GM19328 (cell line): ENCODE measurements around the gene MICAL3.

ENCODE experiments used
- ATAC-seq: cut with Tn5 transposase; IDR thresholded peaks from one replicate; pipeline ENCODE4 v1.9.1; 2021; ENCODE audit warnings: mild to moderate bottlenecking, moderate library complexity; ENCODE audit not compliant: unreplicated experiment

Gene MICAL3

GRCh38 chr22:17873804-17874203 lies 150.6 kb downstream of the MICAL3 start:
- no peak for ATAC-seq

GRCh38 chr22:17873116-17873515 lies 151.2 kb downstream of the MICAL3 start:
- ATAC-seq: no peak

- ATAC-seq: no peak
Measured at GRCh38 chr22:17872471-17872870, 151.9 kb downstream of the MICAL3 start.

- no peak for ATAC-seq
Measured at GRCh38 chr22:17871726-17872458, 152.5 kb downstream of the MICAL3 start.

GRCh38 chr22:17870407-17870806 lies 154.0 kb downstream of the MICAL3 start:
- no peak for ATAC-seq

GRCh38 chr22:17869285-17870096 lies 154.9 kb downstream of the MICAL3 start:
- ATAC-seq: no peak

- no peak for ATAC-seq
Measured at GRCh38 chr22:17868771-17869170, 155.6 kb downstream of the MICAL3 start.

- no peak for ATAC-seq
Measured at GRCh38 chr22:17867160-17867785, 157.1 kb downstream of the MICAL3 start.

GRCh38 chr22:17866621-17867020 lies 157.7 kb downstream of the MICAL3 start:
- no peak for ATAC-seq

- no peak for ATAC-seq
Measured at GRCh38 chr22:17866127-17866526, 158.2 kb downstream of the MICAL3 start.

- ATAC-seq: no peak
Measured at GRCh38 chr22:17865183-17866055, 158.9 kb downstream of the MICAL3 start.

- ATAC-seq: no peak
Measured at GRCh38 chr22:17864398-17865182, 159.8 kb downstream of the MICAL3 start.

GRCh38 chr22:17862646-17863181 lies 161.6 kb downstream of the MICAL3 start:
- no peak for ATAC-seq

GRCh38 chr22:17861909-17862308 lies 162.5 kb downstream of the MICAL3 start:
- ATAC-seq: no peak

GRCh38 chr22:17860220-17860965 lies 164.0 kb downstream of the MICAL3 start:
- no peak for ATAC-seq

- no peak for ATAC-seq
Measured at GRCh38 chr22:17858033-17858432, 166.3 kb downstream of the MICAL3 start.

GRCh38 chr22:17855572-17856290 lies 168.6 kb downstream of the MICAL3 start:
- ATAC-seq: no peak

- ATAC-seq: no peak
Measured at GRCh38 chr22:17853073-17853472, 171.3 kb downstream of the MICAL3 start.
